ENCODE results near the gene GUCY1A2.

Gene GUCY1A2

GRCh38 chr11:106937111-106937510, 81.2 kb downstream of the GUCY1A2 start:
- TF ChIP-seq, protein P1, sequence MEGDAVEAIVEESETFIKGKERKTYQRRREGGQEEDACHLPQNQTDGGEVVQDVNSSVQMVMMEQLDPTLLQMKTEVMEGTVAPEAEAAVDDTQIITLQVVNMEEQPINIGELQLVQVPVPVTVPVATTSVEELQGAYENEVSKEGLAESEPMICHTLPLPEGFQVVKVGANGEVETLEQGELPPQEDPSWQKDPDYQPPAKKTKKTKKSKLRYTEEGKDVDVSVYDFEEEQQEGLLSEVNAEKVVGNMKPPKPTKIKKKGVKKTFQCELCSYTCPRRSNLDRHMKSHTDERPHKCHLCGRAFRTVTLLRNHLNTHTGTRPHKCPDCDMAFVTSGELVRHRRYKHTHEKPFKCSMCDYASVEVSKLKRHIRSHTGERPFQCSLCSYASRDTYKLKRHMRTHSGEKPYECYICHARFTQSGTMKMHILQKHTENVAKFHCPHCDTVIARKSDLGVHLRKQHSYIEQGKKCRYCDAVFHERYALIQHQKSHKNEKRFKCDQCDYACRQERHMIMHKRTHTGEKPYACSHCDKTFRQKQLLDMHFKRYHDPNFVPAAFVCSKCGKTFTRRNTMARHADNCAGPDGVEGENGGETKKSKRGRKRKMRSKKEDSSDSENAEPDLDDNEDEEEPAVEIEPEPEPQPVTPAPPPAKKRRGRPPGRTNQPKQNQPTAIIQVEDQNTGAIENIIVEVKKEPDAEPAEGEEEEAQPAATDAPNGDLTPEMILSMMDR (IDR thresholded peaks at IDR 0.05; ENCODE audit: control insufficient read depth, insufficient read depth, low read depth, low read length, missing control alignments): no peak
- DNase-seq (ENCODE audit: low read depth): no peak
- no peak overlapping the region for H3K4me3 ChIP-seq (ENCODE audit: control insufficient read depth, low read depth, low read length)

DNA sequence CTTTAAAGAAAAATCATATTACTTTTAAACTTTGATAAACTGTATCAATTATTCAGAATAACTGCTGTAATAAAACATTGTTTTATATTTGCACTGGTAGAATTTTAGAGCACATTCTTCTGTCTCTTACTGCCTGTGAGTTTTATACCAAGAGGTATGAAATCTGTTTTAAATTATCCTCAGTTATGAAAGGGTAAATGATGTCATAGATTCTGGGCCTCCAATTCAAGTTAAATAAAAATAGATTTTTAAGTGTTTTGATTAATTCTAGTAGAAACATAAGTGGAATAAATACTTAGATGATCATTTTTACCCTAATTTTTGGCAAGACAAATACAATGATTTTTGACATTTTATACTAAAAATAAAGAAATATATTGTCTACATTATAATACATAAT, 93.0 kb downstream of the GUCY1A2 start:
- TF ChIP-seq, protein P1 (IDR thresholded peaks at IDR 0.05; ENCODE audit: control insufficient read depth, insufficient read depth, low read depth, low read length, missing control alignments): no peak
- H3K4me3 ChIP-seq (ENCODE audit: control insufficient read depth, low read depth, low read length): no peak overlapping the region
- peak; percentile 31 for DNase-seq (ENCODE audit: low read depth)

DNA sequence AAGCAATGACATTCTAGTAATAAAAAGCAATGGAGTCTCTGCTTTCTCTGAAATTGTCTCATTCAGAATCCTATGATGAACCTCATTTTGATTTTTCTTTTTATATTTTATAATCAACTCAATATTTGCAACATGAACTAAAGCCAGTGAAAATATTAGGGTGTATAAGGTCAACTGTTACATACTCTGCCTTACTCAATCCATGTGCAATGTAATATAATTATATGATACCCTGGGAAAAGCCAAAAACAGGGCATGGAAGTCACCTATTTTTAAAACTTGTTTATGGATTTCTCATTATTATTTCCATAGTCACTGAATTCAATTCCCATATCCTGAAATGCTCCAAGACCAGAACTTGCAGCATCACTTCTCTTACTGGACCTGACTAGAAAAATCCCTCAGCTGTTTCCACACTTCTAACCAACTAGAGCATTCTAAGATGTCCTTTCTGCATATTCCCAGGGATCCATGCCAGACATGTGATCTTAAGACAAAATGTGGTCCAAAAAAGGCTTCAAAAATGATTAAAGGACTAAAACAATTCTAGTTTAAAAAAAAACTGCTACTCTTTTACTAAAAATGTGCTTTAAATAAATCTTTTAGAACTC, 97.3 kb downstream of the GUCY1A2 start:
- no peak overlapping the region for H3K4me3 ChIP-seq (ENCODE audit: control insufficient read depth, low read depth, low read length)
- TF ChIP-seq, protein P1 (IDR thresholded peaks at IDR 0.05; ENCODE audit: control insufficient read depth, insufficient read depth, low read depth, low read length, missing control alignments): no peak
- no peak for DNase-seq (ENCODE audit: low read depth)

DNA sequence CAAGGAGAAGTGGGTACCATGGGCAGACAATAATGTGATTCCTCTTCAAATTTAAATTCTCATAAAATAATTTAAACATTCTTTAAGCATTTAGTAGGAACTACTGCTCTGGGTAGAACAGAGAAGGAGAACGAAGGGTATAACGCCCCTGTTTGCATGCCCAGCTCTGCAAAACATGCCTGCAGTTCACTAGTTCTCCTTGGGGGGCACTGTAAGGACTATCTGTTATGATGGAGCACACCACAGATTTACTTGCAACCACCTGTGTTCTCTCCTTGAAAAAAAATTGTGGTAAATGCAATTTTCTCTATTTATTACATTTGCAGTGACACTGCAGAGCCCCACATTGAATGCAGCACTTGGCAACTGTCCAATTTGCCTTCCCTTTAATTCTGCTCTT, 100.3 kb downstream of the GUCY1A2 start:
- H3K4me3 ChIP-seq (ENCODE audit: control insufficient read depth, low read depth, low read length): no peak overlapping the region
- TF ChIP-seq, protein P1 (IDR thresholded peaks at IDR 0.05; ENCODE audit: control insufficient read depth, insufficient read depth, low read depth, low read length, missing control alignments): peak; percentile 50
- DNase-seq (ENCODE audit: low read depth): no peak

- TF ChIP-seq, protein P1 (IDR thresholded peaks at IDR 0.05; ENCODE audit: control insufficient read depth, insufficient read depth, low read depth, low read length, missing control alignments): no peak
- H3K4me3 ChIP-seq (ENCODE audit: control insufficient read depth, low read depth, low read length): no peak overlapping the region
- no peak for DNase-seq (ENCODE audit: low read depth)
These were observed 103.9 kb downstream of the GUCY1A2 start for GRCh38 chr11:106914409-106914808.

DNA sequence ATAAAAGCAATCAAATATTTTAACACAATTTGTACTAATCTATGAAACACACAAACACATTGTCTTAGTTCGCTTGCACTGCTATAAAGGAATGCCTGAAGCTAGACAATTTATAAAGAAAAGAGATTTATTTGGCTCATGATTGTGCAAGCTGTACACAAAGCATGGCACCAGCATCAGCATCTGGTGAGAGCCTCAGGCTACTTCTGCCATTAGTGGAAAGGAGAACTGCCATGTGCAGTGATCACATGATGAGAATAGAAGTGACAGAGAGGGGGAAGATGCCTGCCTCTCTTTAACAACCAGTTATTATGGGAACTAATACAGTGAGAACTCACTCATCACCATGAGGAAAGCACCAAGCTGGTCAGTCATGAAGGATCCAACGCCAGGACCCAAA, 105.1 kb downstream of the GUCY1A2 start:
- no peak for DNase-seq (ENCODE audit: low read depth)
- TF ChIP-seq, protein P1 (IDR thresholded peaks at IDR 0.05; ENCODE audit: control insufficient read depth, insufficient read depth, low read depth, low read length, missing control alignments): no peak
- H3K4me3 ChIP-seq (ENCODE audit: control insufficient read depth, low read depth, low read length): no peak overlapping the region

Measured in AG09309 (cell line).